ENCODE data around the gene SIRT1.
"Not testable (repeated sequence)": the region's sequence is repeated elsewhere in the genome, so short reads cannot be mapped to it uniquely, and the experiment has no call there.

The SIRT1 gene

DNA sequence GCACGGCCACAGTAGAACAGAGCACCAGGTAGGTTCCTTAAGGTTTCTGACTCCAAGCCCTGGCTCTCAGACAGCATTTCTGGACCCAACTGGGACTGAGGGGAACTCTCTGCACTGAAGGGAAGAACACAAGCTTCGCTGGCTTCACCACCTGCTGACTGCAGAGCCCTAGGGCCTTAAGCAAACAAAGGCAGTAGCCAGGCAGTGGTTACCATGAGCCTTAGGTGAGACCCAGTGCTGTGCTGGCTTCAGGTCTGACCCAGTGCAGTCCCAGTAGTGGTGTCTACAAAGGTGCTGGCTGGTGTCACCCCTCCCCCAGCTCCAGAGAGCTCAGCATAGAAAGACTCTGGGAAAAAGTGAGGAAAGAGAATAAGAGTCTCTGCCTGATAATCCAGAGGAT, 59.5 kb downstream of the SIRT1 start:
- in situ Hi-C loops (cut with MboI; ENCODE audit: low sequenced_read_pairs), result no loop called here

DNA sequence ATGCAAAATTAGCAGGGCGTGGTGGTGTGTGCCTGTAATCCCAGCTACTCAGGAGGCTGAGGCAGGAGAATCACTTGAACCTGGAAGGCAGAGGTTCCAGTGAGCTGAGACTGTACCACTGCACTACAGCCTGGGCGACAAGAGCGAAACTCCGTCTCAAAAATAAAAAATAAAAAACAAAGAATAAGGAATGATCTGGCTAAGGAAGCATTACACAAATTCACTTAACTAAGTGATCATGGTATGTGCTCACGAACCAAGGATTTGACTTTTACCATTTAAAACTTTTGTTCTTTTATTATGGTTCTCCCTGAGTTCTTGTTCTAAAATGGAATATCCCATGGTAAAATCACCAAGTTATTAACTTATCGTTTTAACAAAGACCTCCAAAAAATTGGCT, 71.2 kb downstream of the SIRT1 start:
- in situ Hi-C loops (cut with MboI; ENCODE audit: low sequenced_read_pairs), result no loop called here

- in situ Hi-C loops (cut with MboI; ENCODE audit: low sequenced_read_pairs), result no loop called here
Observed at GRCh38 chr10:67959839-67960476, 75.5 kb downstream of the SIRT1 start.

GRCh38 chr10:67965456-67965855, 81.0 kb downstream of the SIRT1 start:
- in situ Hi-C loops (cut with MboI; ENCODE audit: low sequenced_read_pairs), result no loop called here

DNA sequence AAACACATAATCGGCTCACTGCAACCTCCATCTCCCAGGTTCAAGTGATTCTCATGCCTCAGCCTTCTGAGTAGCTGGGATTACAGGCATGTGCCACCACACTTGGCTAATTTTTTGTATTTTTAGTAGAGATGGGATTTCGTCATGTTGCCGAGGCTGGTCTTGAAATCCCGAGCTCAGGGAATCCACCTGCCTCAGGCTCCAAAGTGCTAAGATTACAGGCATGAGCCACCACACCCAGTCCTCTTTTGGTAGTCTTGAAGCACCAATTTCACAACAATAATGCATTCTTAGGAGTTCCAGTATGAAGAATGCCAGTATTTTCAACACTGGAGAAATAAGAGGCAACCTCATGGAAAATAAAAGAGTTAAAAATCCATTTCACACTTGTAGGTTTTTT, 81.6 kb downstream of the SIRT1 start:
- in situ Hi-C loops (cut with MboI; ENCODE audit: low sequenced_read_pairs), result not testable (repeated sequence)
